HuH-7.5 (cell line): ENCODE results near the gene OR51G1.
"Not testable (repeated sequence)": the region's sequence is repeated elsewhere in the genome, so short reads cannot be mapped to it uniquely, and the experiment has no call there.

Experiments used
- DNase-seq: peaks from one replicate; pipeline ENCODE4 v3.0.0; 2011; ENCODE audit warnings: low spot score

The OR51G1 gene

GRCh38 chr11:4924239-4924638 is at the start of gene OR51G1:
Gene OR51G1, minus strand, starts transcription at chr11:4924339. Its CDS starts 0 bp downstream, at chr11:4924339.
- DNase-seq, result no peak

GRCh38 chr11:4962816-4963215 is 38.7 kb upstream of the OR51G1 start:
- DNase-seq, result no peak

- DNase-seq, result no peak
Measured at GRCh38 chr11:4960877-4961276, 36.7 kb upstream of the OR51G1 start.

- DNase-seq, result no peak
Measured at GRCh38 chr11:4957396-4957795, 33.3 kb upstream of the OR51G1 start.

GRCh38 chr11:4955613-4956012 is 31.5 kb upstream of the OR51G1 start, which contains the start of gene OR51A2:
Gene OR51A2, minus strand, starts transcription at chr11:4955713. Its CDS starts 0 bp downstream, at chr11:4955713.
- DNase-seq, result not testable (repeated sequence)

- no peak for DNase-seq
Measured at GRCh38 chr11:4947505-4947904, 23.4 kb upstream of the OR51G1 start, which contains the start of gene OR51A4. Gene OR51A4, minus strand, starts transcription at chr11:4947605. Its CDS starts 505 bp downstream, at chr11:4947100.

GRCh38 chr11:4936745-4937144 is 12.6 kb upstream of the OR51G1 start:
- no peak for DNase-seq

GRCh38 chr11:4932751-4933150 is 8.6 kb upstream of the OR51G1 start:
- DNase-seq, result no peak

- DNase-seq, result no peak
Measured at GRCh38 chr11:4926608-4927007, 2.5 kb upstream of the OR51G1 start.

GRCh38 chr11:4922304-4922703 is 1.8 kb downstream of the OR51G1 start:
- no peak for DNase-seq

GRCh38 chr11:4921796-4922195 is 2.3 kb downstream of the OR51G1 start:
- DNase-seq, result no peak

- no peak for DNase-seq
Measured at GRCh38 chr11:4919250-4919649, 4.9 kb downstream of the OR51G1 start, which contains the start of gene OR51G2. Gene OR51G2, minus strand, starts transcription at chr11:4919350. Its CDS starts 3,687 bp downstream, at chr11:4915663.

GRCh38 chr11:4916581-4916980 is 7.6 kb downstream of the OR51G1 start:
- DNase-seq, result no peak

- no peak for DNase-seq
Measured at GRCh38 chr11:4903484-4903883, 20.7 kb downstream of the OR51G1 start, which contains the start of gene OR51A7. Gene OR51A7, plus strand, starts transcription at chr11:4903783. Its CDS starts 3,587 bp downstream, at chr11:4907370.

GRCh38 chr11:4891996-4892640 is 32.0 kb downstream of the OR51G1 start:
- DNase-seq, result no peak

GRCh38 chr11:4890279-4890678 is 33.9 kb downstream of the OR51G1 start:
- no peak for DNase-seq

GRCh38 chr11:4887591-4887990 is 36.5 kb downstream of the OR51G1 start:
- no peak for DNase-seq

- DNase-seq, result no peak
Measured at GRCh38 chr11:4886186-4886585, 38.0 kb downstream of the OR51G1 start.

GRCh38 chr11:4884361-4884760 is 39.8 kb downstream of the OR51G1 start:
- no peak for DNase-seq

GRCh38 chr11:4882543-4882942 is 41.6 kb downstream of the OR51G1 start:
- no peak for DNase-seq

- DNase-seq, result no peak
Measured at GRCh38 chr11:4881860-4882500, 42.2 kb downstream of the OR51G1 start, which contains the start of gene OR51T1. Gene OR51T1, plus strand, starts transcription at chr11:4881900. Its CDS starts 0 bp downstream, at chr11:4881900.

GRCh38 chr11:4881188-4881587 is 43.0 kb downstream of the OR51G1 start:
- DNase-seq, result no peak
